ENCODE measurements around the gene HASPIN. TPM values are rescaled to one million over a fixed set of nuclear protein-coding genes. Genes with fewer than 3 reads are reported as not detected.

The HASPIN gene
- total RNA-seq, 2 donors from 2014 or later, result 0.41 TPM; not detected in 1

- no peak overlapping the region for H3K27ac ChIP-seq
- H3K27me3 ChIP-seq (replicated peaks; ENCODE audit: insufficient read depth), result no peaks in the 10 kb centered on the region
- TF ChIP-seq, protein P1, sequence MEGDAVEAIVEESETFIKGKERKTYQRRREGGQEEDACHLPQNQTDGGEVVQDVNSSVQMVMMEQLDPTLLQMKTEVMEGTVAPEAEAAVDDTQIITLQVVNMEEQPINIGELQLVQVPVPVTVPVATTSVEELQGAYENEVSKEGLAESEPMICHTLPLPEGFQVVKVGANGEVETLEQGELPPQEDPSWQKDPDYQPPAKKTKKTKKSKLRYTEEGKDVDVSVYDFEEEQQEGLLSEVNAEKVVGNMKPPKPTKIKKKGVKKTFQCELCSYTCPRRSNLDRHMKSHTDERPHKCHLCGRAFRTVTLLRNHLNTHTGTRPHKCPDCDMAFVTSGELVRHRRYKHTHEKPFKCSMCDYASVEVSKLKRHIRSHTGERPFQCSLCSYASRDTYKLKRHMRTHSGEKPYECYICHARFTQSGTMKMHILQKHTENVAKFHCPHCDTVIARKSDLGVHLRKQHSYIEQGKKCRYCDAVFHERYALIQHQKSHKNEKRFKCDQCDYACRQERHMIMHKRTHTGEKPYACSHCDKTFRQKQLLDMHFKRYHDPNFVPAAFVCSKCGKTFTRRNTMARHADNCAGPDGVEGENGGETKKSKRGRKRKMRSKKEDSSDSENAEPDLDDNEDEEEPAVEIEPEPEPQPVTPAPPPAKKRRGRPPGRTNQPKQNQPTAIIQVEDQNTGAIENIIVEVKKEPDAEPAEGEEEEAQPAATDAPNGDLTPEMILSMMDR (IDR thresholded peaks at IDR 0.05), result no peak
- no peak for ATAC-seq (ENCODE audit: insufficient number of reproducible peaks, low FRiP score, low read depth)
- H3K4me1 ChIP-seq (ENCODE audit: control insufficient read depth in 1 of 2, low read depth in 2 of 2), result no peaks in the 10 kb centered on the region
- no peak overlapping the region for H3K4me3 ChIP-seq
- no peaks in the 10 kb centered on the region for H3K36me3 ChIP-seq
- DNase-seq (ENCODE audit: low spot score), result no peak
- no peaks in the 10 kb centered on the region for H3K9me3 ChIP-seq
Observed at GRCh38 chr17:3685174-3685573, 38.5 kb upstream of the HASPIN start.

- no peaks in the 10 kb centered on the region for H3K4me1 ChIP-seq (ENCODE audit: control insufficient read depth in 1 of 2, low read depth in 2 of 2)
- TF ChIP-seq, protein P1 (IDR thresholded peaks at IDR 0.05), result no peak
- no peak overlapping the region for H3K4me3 ChIP-seq
- H3K36me3 ChIP-seq, result no peaks in the 10 kb centered on the region
- DNase-seq (ENCODE audit: low spot score) (no peak), ATAC-seq (ENCODE audit: insufficient number of reproducible peaks, low FRiP score, low read depth) (no peak)
- H3K9me3 ChIP-seq, result no peaks in the 10 kb centered on the region
- no peak overlapping the region for H3K27ac ChIP-seq
- H3K27me3 ChIP-seq (replicated peaks; ENCODE audit: insufficient read depth), result no peaks in the 10 kb centered on the region
Observed at GRCh38 chr17:3688027-3688553, 35.6 kb upstream of the HASPIN start.

- no peak overlapping the region for H3K27ac ChIP-seq
- no peaks in the 10 kb centered on the region for H3K4me1 ChIP-seq (ENCODE audit: control insufficient read depth in 1 of 2, low read depth in 2 of 2)
- H3K4me3 ChIP-seq, result no peak overlapping the region
- no peaks in the 10 kb centered on the region for H3K27me3 ChIP-seq (replicated peaks; ENCODE audit: insufficient read depth)
- DNase-seq (ENCODE audit: low spot score) (no peak), ATAC-seq (ENCODE audit: insufficient number of reproducible peaks, low FRiP score, low read depth) (no peak)
- H3K36me3 ChIP-seq, result no peaks in the 10 kb centered on the region
- H3K9me3 ChIP-seq, result no peaks in the 10 kb centered on the region
- TF ChIP-seq, protein P1 (IDR thresholded peaks at IDR 0.05), result no peak
Observed at GRCh38 chr17:3688852-3689261, 34.8 kb upstream of the HASPIN start.

- TF ChIP-seq, protein P1 (IDR thresholded peaks at IDR 0.05), result no peak
- peaks cover under 1% of the 10 kb centered on the region for H3K27me3 ChIP-seq (replicated peaks; ENCODE audit: insufficient read depth)
- ATAC-seq (ENCODE audit: insufficient number of reproducible peaks, low FRiP score, low read depth), result no peak
- H3K4me1 ChIP-seq (ENCODE audit: control insufficient read depth in 1 of 2, low read depth in 2 of 2), result no peaks in the 10 kb centered on the region
- H3K27ac ChIP-seq, result no peak overlapping the region
- H3K36me3 ChIP-seq, result no peaks in the 10 kb centered on the region
- no peak for DNase-seq (ENCODE audit: low spot score)
- no peaks in the 10 kb centered on the region for H3K9me3 ChIP-seq
- no peak overlapping the region for H3K4me3 ChIP-seq
Observed at GRCh38 chr17:3689262-3690093, 34.2 kb upstream of the HASPIN start.

DNA sequence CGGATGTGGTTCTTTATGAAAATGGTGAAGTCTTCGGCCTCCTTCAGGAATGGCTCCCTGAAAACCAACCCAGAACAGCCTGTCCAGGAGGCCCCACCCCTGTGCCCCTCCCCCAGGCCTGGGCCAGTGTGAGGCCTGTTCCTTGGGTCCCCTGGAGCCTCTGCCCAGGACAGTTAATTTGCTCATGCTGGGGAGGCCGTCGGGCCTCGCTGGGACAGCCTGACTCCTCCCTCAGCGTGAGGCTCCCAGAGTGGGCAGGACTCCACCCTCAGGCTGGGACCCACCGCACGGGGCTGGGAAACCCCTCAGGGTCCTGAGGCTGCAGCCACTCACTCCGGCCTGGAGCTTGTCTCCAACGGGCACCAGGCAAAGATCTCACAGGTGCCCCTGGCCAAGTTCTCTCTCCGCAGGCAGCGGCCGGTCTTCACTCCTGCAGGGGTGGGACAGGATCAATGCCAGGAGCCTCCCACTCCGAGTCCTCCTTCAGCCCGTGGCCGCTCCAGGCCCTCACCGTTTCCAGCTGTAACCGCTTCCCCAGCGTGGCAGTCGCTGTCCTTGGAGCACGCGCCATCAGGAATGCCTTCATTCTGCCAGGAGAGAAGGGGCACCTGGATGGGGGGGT is 33.5 kb upstream of the HASPIN start:
- Histone ChIP-seq H3K4me3 (no peak overlapping the region), H3K9me3 (no peaks in the 10 kb centered on the region), H3K4me1 (ENCODE audit: control insufficient read depth in 1 of 2, low read depth in 2 of 2) (peaks cover 2 to 7% of the 10 kb centered on the region in 2 donors), H3K27me3 (replicated peaks; ENCODE audit: insufficient read depth) (peaks cover 8% of the 10 kb centered on the region), H3K27ac (no peak overlapping the region), H3K36me3 (no peaks in the 10 kb centered on the region)
- DNase-seq (ENCODE audit: low spot score), result no peak
- ATAC-seq (ENCODE audit: insufficient number of reproducible peaks, low FRiP score, low read depth), result no peak
- TF ChIP-seq, protein P1 (IDR thresholded peaks at IDR 0.05), result no peak
